HG03460 (cell line): ENCODE measurements around the gene HNRNPUL1.
A peak's percentile ranks its signal among the peaks of the same experiment; 100 is the strongest.

Experiments
- ATAC-seq: cut with Tn5 transposase; IDR thresholded peaks from one replicate; pipeline ENCODE4 v1.9.1; 2021; ENCODE audit not compliant: unreplicated experiment

HNRNPUL1 gene

DNA sequence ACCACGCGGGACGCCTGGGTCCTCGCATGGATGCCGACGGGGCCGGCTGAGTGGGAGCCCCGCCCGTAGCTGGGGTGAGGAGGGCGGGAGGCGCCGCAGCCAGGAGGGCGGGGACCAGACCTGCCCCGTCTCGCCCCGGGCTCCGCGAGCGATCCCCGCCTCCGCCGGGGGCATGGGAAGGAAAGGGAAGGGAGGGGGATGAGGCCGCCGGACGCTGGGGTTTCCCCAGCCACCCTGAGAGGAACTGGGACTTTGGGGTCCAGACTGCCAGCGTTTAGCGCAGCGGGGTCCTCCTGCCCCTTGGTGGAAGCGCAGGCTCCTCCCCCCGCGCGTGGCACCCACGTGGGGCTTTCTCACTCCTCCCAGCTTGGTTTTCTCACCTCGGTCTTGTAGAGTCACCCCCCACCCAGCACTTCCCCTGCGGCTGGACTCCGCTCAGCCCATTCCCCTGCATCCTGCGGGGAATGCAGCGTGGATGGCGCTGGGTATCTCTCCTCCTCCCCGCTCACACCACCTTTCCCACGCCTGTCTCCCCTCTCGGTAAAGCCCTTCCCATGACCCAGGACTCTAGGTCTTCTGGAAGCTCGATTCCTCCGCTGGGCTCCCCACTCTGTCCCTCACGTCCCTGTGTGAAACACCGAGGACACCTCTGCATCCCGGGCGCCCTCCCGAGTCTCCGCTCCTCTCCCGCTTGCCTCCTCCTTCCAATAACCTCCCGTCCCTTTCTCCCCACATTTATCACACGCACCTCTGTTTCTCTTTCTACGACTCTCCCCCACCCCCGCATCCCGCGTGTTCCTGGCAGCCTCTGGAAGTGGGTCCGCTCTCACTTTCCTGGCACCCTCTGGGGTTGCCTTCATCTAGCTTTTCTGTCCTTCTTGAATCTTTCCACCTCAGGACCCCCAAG is 87.4 kb downstream of the HNRNPUL1 start:
- peak; percentile 32 for ATAC-seq

- ATAC-seq = no peak
Observed at GRCh38 chr19:41352279-41352608, 88.1 kb downstream of the HNRNPUL1 start.

GRCh38 chr19:41352609-41353465 is 88.7 kb downstream of the HNRNPUL1 start:
- no peak for ATAC-seq

DNA sequence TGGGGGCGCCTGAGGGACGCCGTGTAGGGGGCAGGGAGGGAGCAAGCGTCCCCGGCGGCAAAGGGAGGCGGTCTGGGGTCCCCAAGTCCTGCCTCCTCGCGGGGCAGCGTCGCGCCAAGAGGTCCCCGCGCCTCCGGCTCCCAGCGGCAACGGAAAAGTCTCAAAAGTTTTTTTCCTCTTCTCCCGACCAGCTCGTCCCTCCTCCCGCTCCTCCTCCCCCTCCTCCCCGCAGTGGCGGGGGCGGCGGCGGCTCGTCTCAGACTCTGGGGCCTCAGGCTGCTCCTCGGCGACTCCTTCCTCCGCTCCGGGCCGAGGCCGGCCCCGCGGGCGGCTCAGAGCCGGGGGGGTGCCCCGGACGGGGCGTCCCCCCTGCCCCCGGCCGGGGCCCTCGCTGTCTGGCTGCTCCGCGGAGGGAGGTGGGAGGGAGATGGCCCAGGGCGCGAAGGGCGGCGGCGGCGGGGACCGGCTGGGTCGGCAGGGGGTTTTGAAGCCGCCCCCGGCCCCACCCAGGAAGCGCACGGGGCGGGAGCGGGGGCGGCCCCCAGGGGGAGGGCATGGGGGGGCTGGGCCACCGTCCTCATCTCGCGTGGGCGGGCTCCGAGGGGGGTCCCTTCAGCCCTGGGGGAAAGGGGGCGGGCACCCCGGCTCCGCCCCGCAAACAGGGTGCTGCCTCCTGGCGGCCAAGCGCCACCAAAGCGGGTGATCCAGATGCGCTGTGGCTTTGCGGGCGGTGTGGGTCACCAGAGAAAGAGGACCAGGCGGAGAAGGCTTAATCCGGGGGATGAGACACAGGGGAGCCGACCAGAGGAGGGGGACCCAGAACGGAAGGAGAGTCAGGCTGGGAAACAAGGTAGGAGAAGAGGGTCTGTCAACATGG is 89.5 kb downstream of the HNRNPUL1 start, which contains the start of gene TGFB1:
TSS of gene TGFB1 (minus strand) at position 457 of the 877 bp plus-strand sequence. CDS start 878 bp downstream, outside the sequence.
- no peak for ATAC-seq

DNA sequence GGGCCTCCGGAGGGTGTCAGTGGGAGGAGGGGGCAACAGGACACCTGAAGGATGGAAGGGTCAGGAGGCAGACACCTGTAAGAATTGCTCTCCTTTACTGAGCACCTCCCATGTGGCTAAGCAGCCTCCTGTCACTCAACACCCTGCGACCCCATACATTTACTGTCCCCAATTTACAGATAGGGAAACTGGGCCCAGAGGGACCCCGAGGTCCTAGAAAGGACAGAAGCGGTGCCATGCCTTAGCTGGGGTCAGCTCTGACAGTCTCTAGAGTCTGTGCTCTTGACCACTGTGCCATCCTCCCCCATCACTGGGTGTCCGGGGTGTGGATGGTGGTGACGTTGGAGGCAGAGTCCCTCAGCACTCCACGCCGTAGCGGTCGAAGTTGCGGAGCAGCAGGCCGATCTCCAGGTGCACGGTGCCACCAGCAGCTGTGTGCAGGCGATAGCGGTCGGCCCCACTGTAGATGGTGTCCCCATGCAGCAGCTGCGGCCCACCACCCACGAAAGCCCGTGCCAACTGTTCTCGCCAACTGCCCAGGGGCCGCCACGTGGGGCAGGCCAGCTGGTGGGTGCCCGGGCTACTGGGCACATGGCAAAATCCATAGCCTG is 90.3 kb downstream of the HNRNPUL1 start:
- no peak for ATAC-seq

GRCh38 chr19:41355035-41355434 is 90.9 kb downstream of the HNRNPUL1 start:
- no peak for ATAC-seq

DNA sequence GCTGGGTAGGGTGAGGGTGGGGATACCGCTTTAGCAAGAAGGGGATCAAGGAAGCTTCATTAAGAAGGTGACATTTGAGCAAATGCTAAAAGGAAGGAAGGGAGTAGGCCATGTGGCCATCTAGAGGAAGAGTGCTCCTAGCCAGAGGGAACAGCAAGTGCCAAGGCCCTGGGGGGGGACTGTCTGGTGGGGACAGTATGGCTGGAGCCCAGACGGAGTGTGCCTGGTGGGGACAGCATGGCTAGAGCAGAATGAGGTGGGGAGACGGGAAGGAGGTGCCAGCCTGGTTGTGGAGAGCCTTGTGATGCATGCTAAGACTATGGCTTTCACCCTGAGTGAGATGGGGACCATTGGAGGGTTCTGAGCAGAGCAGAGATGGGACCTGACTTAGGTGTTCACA is 91.6 kb downstream of the HNRNPUL1 start:
- no peak for ATAC-seq

DNA sequence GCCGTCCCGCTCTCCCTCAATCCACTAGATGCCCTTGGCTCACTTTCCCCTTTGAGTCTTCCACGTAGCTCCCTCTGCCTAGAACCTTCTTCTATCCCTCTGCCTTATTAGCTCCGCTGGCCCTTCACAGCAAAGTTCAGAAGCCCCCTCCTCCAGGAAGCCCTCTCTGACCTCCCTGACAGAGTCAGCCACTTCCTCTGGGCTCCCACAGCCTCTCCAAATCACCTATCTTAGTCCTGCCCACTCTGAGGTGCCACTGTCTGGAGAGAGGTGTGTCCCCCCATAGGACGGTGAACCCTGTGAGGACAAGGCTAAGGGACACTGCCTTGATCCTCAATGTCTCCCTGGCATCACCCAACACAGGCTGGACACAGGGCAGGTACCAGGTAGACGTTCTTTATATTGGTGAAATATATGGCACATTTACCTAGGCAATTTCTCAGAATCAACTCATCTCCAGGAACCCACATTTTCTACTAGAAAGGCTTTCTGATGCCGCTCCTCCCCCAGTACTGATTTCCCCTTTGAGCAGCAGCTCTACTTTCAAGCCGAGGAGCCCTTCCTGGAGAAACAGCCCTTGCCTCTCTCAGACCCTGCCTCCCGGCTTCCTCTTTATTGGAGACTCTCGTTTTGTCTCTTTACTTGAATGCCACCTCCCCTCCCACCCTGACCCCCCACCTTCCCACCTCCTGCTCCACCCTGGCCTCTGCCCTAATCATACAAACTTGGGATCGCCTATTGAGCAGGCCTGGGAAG is 93.0 kb downstream of the HNRNPUL1 start:
- no peak for ATAC-seq
